Stimulated activated CD4-positive, alpha-beta T cell treated with anti-CD3 and anti-CD28 coated beads, Interleukin-12 subunit alpha, Interleukin-12 subunit beta, amount 100 ng/mL, for 48 hours (primary cell): ENCODE measurements around the gene PPP1R11.
"Not testable (repeated sequence)": the region's sequence is repeated elsewhere in the genome, so short reads cannot be mapped to it uniquely, and the experiment has no call there.

Experiments
- DNase-seq, 3 donors: peaks; one replicate each; pipeline ENCODE4 v3.0.0-alpha.2; 2020; ENCODE audit warnings: low read depth in 2 of 3, low spot score in 1 of 3

PPP1R11 gene

GRCh38 chr6:30066577-30067459, at the start of gene PPP1R11:
Gene PPP1R11, plus strand, starts transcription at chr6:30067198. Its CDS starts 213 bp downstream, at chr6:30067411.
- peak; percentile 96 to 98 (median 96) for DNase-seq

- no peak for DNase-seq
Observed at GRCh38 chr6:30019819-30020218, 47.2 kb upstream of the PPP1R11 start.

- DNase-seq, result no peak
Observed at GRCh38 chr6:30020626-30021025, 46.4 kb upstream of the PPP1R11 start.

- no peak for DNase-seq
Observed at GRCh38 chr6:30022189-30022588, 44.8 kb upstream of the PPP1R11 start.

- not testable (repeated sequence) for DNase-seq
Observed at GRCh38 chr6:30022712-30023111, 44.3 kb upstream of the PPP1R11 start.

- DNase-seq, result no peak
Observed at GRCh38 chr6:30025186-30025585, 41.8 kb upstream of the PPP1R11 start.

- DNase-seq, result no peak
Observed at GRCh38 chr6:30029588-30029987, 37.4 kb upstream of the PPP1R11 start.

- DNase-seq, result no peak
Observed at GRCh38 chr6:30031381-30031780, 35.6 kb upstream of the PPP1R11 start.

- DNase-seq, result not testable (repeated sequence)
Observed at GRCh38 chr6:30033440-30033839, 33.6 kb upstream of the PPP1R11 start.

GRCh38 chr6:30035784-30036183, 31.2 kb upstream of the PPP1R11 start:
- DNase-seq, result no peak

GRCh38 chr6:30037182-30037788, 29.7 kb upstream of the PPP1R11 start:
- DNase-seq, result no peak

- DNase-seq, result no peak
Observed at GRCh38 chr6:30041221-30041620, 25.8 kb upstream of the PPP1R11 start.

- DNase-seq, result no peak
Observed at GRCh38 chr6:30041821-30042220, 25.2 kb upstream of the PPP1R11 start.

- DNase-seq, result no peak
Observed at GRCh38 chr6:30042476-30042875, 24.5 kb upstream of the PPP1R11 start.

GRCh38 chr6:30042914-30043313, 24.1 kb upstream of the PPP1R11 start:
- DNase-seq, result no peak

- no peak for DNase-seq
Observed at GRCh38 chr6:30043744-30044143, 23.3 kb upstream of the PPP1R11 start.

- DNase-seq, result no peak
Observed at GRCh38 chr6:30044630-30045029, 22.4 kb upstream of the PPP1R11 start.

GRCh38 chr6:30047220-30047619, 19.8 kb upstream of the PPP1R11 start:
- DNase-seq, result no peak

- DNase-seq, result no peak
Observed at GRCh38 chr6:30053682-30054081, 13.3 kb upstream of the PPP1R11 start.

- no peak for DNase-seq
Observed at GRCh38 chr6:30055513-30055912, 11.5 kb upstream of the PPP1R11 start.

- DNase-seq, result no peak
Observed at GRCh38 chr6:30060606-30061091, 6.3 kb upstream of the PPP1R11 start.
